GM15510 (cell line): ENCODE measurements around the gene M6PR.

Experiments used
- POLR2A ChIP-seq: IDR thresholded peaks from 3 replicates; pipeline ENCODE4 v1.6.1; 2011; ENCODE audit warnings: borderline replicate concordance; ENCODE audit not compliant: insufficient read length; ENCODE audit errors: extremely low read depth

M6PR gene

GRCh38 chr12:8957561-8957960 is 8.1 kb upstream of the M6PR start:
- TF ChIP-seq POLR2A: no peak

- TF ChIP-seq POLR2A: no peak
These were observed 7.3 kb upstream of the M6PR start for GRCh38 chr12:8956772-8957171.

GRCh38 chr12:8956073-8956472 is 6.6 kb upstream of the M6PR start:
- no peak for TF ChIP-seq POLR2A

- TF ChIP-seq POLR2A: no peak
These were observed 4.4 kb upstream of the M6PR start for GRCh38 chr12:8953773-8954402.

GRCh38 chr12:8951744-8952143 is 2.3 kb upstream of the M6PR start:
- no peak for TF ChIP-seq POLR2A

GRCh38 chr12:8950702-8951478 is 1.4 kb upstream of the M6PR start:
- TF ChIP-seq POLR2A: no peak

GRCh38 chr12:8950221-8950527 is 729 bp upstream of the M6PR start:
- TF ChIP-seq POLR2A: no peak

GRCh38 chr12:8948701-8949341 is 624 bp downstream of the M6PR start:
- no peak for TF ChIP-seq POLR2A

- TF ChIP-seq POLR2A: no peak
These were observed 1.7 kb downstream of the M6PR start for GRCh38 chr12:8947737-8948136.

- no peak for TF ChIP-seq POLR2A
These were observed 2.7 kb downstream of the M6PR start for GRCh38 chr12:8946733-8947132.

- TF ChIP-seq POLR2A: no peak
These were observed 5.8 kb downstream of the M6PR start for GRCh38 chr12:8943565-8944186.

GRCh38 chr12:8941691-8942478 is 7.6 kb downstream of the M6PR start:
- TF ChIP-seq POLR2A: no peak

- TF ChIP-seq POLR2A: no peak
These were observed 12.7 kb downstream of the M6PR start for GRCh38 chr12:8936735-8937134.

- TF ChIP-seq POLR2A: no peak
These were observed 26.9 kb downstream of the M6PR start for GRCh38 chr12:8922544-8922943.

GRCh38 chr12:8917751-8918150 is 31.7 kb downstream of the M6PR start:
- TF ChIP-seq POLR2A: no peak
